GM23338 (cell line): ENCODE data around the gene MPIG6B. TPM values are rescaled to one million over a fixed set of nuclear protein-coding genes. Genes with fewer than 3 reads are reported as not detected.

Experiments
- ATAC-seq: fragments of 200-7000 bp; cut with Tn5 transposase; 3 replicates; pipeline ENCODE4 v1.9.1; 2020
- DNase-seq: peaks from one replicate; pipeline ENCODE4 v3.0.0-alpha.2; 2015; ENCODE audit warnings: low spot score
- H2AFZ ChIP-seq: fragments of 200-600 bp; sonication (generic); 2 replicates; pipeline ENCODE4 v1.8.0; 2016; ENCODE audit warnings: antibody characterized with exemption, mild to moderate bottlenecking, moderate library complexity
- H3F3A ChIP-seq: fragments of 200-600 bp; sonication (generic); replicated peaks from 2 replicates; pipeline ENCODE4 v1.8.0; 2017; ENCODE audit warnings: antibody characterized with exemption, mixed run types, low read depth
- H3K27ac ChIP-seq: fragments of 200-600 bp; sonication (generic); 2 replicates; pipeline ENCODE4 v1.6.1; 2016; ENCODE audit warnings: low read depth
- H3K27me3 ChIP-seq: fragments of 200-600 bp; sonication (generic); 2 replicates; pipeline ENCODE4 v1.8.0; 2016; ENCODE audit warnings: mild to moderate bottlenecking, mixed run types, moderate library complexity; ENCODE audit not compliant: insufficient read depth
- H3K36me3 ChIP-seq: fragments of 200-600 bp; sonication (generic); 2 replicates; pipeline ENCODE4 v1.8.0; 2016; ENCODE audit warnings: mild to moderate bottlenecking; ENCODE audit not compliant: insufficient read depth
- H3K4me1 ChIP-seq: fragments of 200-600 bp; sonication (generic); 2 replicates; pipeline ENCODE4 v1.8.0; 2016; ENCODE audit warnings: mild to moderate bottlenecking, moderate library complexity; ENCODE audit not compliant: insufficient read depth
- H3K4me2 ChIP-seq: fragments of 200-600 bp; sonication (generic); 2 replicates; pipeline ENCODE4 v1.7.1; 2017; ENCODE audit warnings: mixed run types
- H3K4me3 ChIP-seq: fragments of 200-600 bp; sonication (generic); 2 replicates; pipeline ENCODE4 v1.6.1; 2016; ENCODE audit warnings: mixed run types
- H3K79me2 ChIP-seq: fragments of 200-600 bp; sonication (generic); replicated peaks from 2 replicates; pipeline ENCODE4 v1.8.0; 2017; ENCODE audit warnings: mild to moderate bottlenecking; ENCODE audit not compliant: insufficient read depth
- H3K9me2 ChIP-seq: fragments of 200-600 bp; sonication (generic); 2 replicates; pipeline ENCODE4 v1.8.0; 2017; ENCODE audit not compliant: insufficient read depth
- H4K20me1 ChIP-seq: fragments of 200-600 bp; sonication (generic); replicated peaks from 2 replicates; pipeline ENCODE4 v1.8.0; 2017; ENCODE audit warnings: mild to moderate bottlenecking; ENCODE audit not compliant: insufficient read depth
- H3K27ac Mint-ChIP-seq: 2 replicates; pipeline ENCODE4 v1.8.0; 2020; ENCODE audit warnings: inconsistent platforms, mild to moderate bottlenecking, moderate library complexity, mixed read lengths
- H3K27me3 Mint-ChIP-seq: 3 replicates; pipeline ENCODE4 v1.8.0; 2022; ENCODE audit warnings: low read depth, mild to moderate bottlenecking, moderate library complexity, mixed read lengths, inconsistent platforms; ENCODE audit not compliant: insufficient read depth, poor library complexity
- H3K36me3 Mint-ChIP-seq: 3 replicates; pipeline ENCODE4 v1.8.0; 2021; ENCODE audit warnings: low read depth, mild to moderate bottlenecking, inconsistent platforms, moderate library complexity, mixed read lengths
- H3K4me1 Mint-ChIP-seq: 3 replicates; pipeline ENCODE4 v1.8.0; 2020; ENCODE audit warnings: mild to moderate bottlenecking, inconsistent platforms, mixed read lengths
- H3K4me3 Mint-ChIP-seq: 3 replicates; pipeline ENCODE4 v1.8.0; 2021; ENCODE audit warnings: moderate library complexity, mild to moderate bottlenecking, inconsistent platforms, mixed read lengths
- H3K9me3 Mint-ChIP-seq: 3 replicates; pipeline ENCODE4 v1.8.0; 2020; ENCODE audit warnings: moderate library complexity, mild to moderate bottlenecking, inconsistent platforms, mixed read lengths
- EZH2 ChIP-seq: fragments of 200-600 bp; sonication (generic); IDR thresholded peaks from one replicate; pipeline ENCODE4 v1.8.0; 2017; ENCODE audit warnings: antibody characterized with exemption, mild to moderate bottlenecking, low read depth; ENCODE audit not compliant: unreplicated experiment
- EZH2phosphoT487 ChIP-seq: fragments of 200-600 bp; sonication (generic); IDR thresholded peaks from one replicate; pipeline ENCODE4 v1.8.1; 2018; ENCODE audit warnings: antibody characterized with exemption; ENCODE audit not compliant: unreplicated experiment
- JUNB ChIP-seq: IDR thresholded peaks from one replicate; pipeline ENCODE4 v1.6.1; 2016; ENCODE audit warnings: antibody characterized with exemption; ENCODE audit not compliant: unreplicated experiment
- NANOG ChIP-seq: IDR thresholded peaks from 2 replicates; pipeline ENCODE4 v1.6.1; 2016; ENCODE audit warnings: antibody characterized with exemption, borderline replicate concordance
- POLR2AphosphoS5 ChIP-seq: IDR thresholded peaks from 2 replicates; pipeline ENCODE4 v1.6.1; 2016; ENCODE audit warnings: antibody characterized with exemption, low read depth
- STAT1 ChIP-seq: IDR thresholded peaks from one replicate; pipeline ENCODE4 v1.6.1; 2016; ENCODE audit warnings: antibody characterized with exemption; ENCODE audit not compliant: unreplicated experiment
- ZNF114 ChIP-seq: fragments of 250-450 bp; sonication (Bioruptor Pico); IDR thresholded peaks from 2 replicates; pipeline ENCODE4 v1.5.0; 2020; ENCODE audit warnings: mild to moderate bottlenecking, moderate library complexity
- ZNF331 ChIP-seq: fragments of 250-450 bp; sonication (Bioruptor Pico); IDR thresholded peaks from 2 replicates; pipeline ENCODE4 v1.5.0; 2020; ENCODE audit warnings: low read depth, mild to moderate bottlenecking, moderate library complexity
- ZNF462 ChIP-seq: fragments of 250-450 bp; sonication (Bioruptor Pico); IDR thresholded peaks from 2 replicates; pipeline ENCODE4 v1.5.0; 2020; ENCODE audit warnings: mild to moderate bottlenecking, moderate library complexity
- polyA plus RNA-seq: library from polyadenylated mRNA; unstranded; fragments of >200 nt; fragmentation: Nextera tagmentation; extraction: Ambion mirVana; gene quantifications from 2 replicates; pipeline ENCODE4 v1.2.1, GENCODE V29; 2016
- total RNA-seq: library from RNA; depleted of rRNA; stranded (reverse); fragments of >200 nt; shearing (Covaris generic); gene quantifications from 2 replicates; pipeline ENCODE4 v1.2.3, GENCODE V29; 2014
- TF ChIP-seq, protein P1 (sequence below), 2 experiments: fragments of 200-600 bp in 1 of 2; sonication (generic) in 1 of 2; conservative IDR thresholded peaks; 2 replicates each; pipeline versions ENCODE4 v1.5.1 to v1.6.1; 2016 to 2017; ENCODE audit warnings: antibody characterized with exemption in 2 of 2, low read depth in 2 of 2, mild to moderate bottlenecking in 2 of 2, moderate library complexity in 1 of 2
- TF ChIP-seq, protein P2 (sequence below): IDR thresholded peaks from one replicate; pipeline ENCODE4 v1.6.1; 2018; ENCODE audit warnings: antibody characterized with exemption; ENCODE audit not compliant: unreplicated experiment
- TF ChIP-seq, protein P3 (sequence below): IDR thresholded peaks from 2 replicates; pipeline ENCODE4 v1.6.1; 2016; ENCODE audit warnings: antibody characterized with exemption

MPIG6B gene
- total and polyA plus RNA-seq, 2 experiments from 2014 or later = 0.13 TPM; not detected in 1

- H4K20me1 ChIP-seq = no peaks in the 10 kb centered on the region
- Mint-ChIP-seq H3K4me1 (no peaks in the 10 kb centered on the region; the same call in 2 of the 3 replicates), H3K4me3 (no peak overlapping the region), H3K27ac (no peak overlapping the region), H3K9me3 (no peaks in the 10 kb centered on the region), H3K36me3 (peaks cover 21% of the 10 kb centered on the region), H3K27me3 (peaks cover 3% of the 10 kb centered on the region)
- no peaks in the 10 kb centered on the region for H3F3A ChIP-seq
- H3K27me3 ChIP-seq = no peaks in the 10 kb centered on the region
- no peak overlapping the region for H2AFZ ChIP-seq
- H3K4me2 ChIP-seq = no peak overlapping the region
- TF ChIP-seq NANOG (no peak), POLR2AphosphoS5 (no peak), ZNF114 (no peak), JUNB (no peak), EZH2 (no peak), ZNF331 (CRISPR knock-in tag) (no peak), STAT1 (no peak), EZH2phosphoT487 (no peak), ZNF462 (CRISPR knock-in tag) (no peak)
- TF ChIP-seq, protein P1, sequence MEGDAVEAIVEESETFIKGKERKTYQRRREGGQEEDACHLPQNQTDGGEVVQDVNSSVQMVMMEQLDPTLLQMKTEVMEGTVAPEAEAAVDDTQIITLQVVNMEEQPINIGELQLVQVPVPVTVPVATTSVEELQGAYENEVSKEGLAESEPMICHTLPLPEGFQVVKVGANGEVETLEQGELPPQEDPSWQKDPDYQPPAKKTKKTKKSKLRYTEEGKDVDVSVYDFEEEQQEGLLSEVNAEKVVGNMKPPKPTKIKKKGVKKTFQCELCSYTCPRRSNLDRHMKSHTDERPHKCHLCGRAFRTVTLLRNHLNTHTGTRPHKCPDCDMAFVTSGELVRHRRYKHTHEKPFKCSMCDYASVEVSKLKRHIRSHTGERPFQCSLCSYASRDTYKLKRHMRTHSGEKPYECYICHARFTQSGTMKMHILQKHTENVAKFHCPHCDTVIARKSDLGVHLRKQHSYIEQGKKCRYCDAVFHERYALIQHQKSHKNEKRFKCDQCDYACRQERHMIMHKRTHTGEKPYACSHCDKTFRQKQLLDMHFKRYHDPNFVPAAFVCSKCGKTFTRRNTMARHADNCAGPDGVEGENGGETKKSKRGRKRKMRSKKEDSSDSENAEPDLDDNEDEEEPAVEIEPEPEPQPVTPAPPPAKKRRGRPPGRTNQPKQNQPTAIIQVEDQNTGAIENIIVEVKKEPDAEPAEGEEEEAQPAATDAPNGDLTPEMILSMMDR (conservative IDR thresholded peaks at IDR 0.05; ENCODE audit: low read depth in 2 of 2) = no peak
- TF ChIP-seq, protein P2, sequence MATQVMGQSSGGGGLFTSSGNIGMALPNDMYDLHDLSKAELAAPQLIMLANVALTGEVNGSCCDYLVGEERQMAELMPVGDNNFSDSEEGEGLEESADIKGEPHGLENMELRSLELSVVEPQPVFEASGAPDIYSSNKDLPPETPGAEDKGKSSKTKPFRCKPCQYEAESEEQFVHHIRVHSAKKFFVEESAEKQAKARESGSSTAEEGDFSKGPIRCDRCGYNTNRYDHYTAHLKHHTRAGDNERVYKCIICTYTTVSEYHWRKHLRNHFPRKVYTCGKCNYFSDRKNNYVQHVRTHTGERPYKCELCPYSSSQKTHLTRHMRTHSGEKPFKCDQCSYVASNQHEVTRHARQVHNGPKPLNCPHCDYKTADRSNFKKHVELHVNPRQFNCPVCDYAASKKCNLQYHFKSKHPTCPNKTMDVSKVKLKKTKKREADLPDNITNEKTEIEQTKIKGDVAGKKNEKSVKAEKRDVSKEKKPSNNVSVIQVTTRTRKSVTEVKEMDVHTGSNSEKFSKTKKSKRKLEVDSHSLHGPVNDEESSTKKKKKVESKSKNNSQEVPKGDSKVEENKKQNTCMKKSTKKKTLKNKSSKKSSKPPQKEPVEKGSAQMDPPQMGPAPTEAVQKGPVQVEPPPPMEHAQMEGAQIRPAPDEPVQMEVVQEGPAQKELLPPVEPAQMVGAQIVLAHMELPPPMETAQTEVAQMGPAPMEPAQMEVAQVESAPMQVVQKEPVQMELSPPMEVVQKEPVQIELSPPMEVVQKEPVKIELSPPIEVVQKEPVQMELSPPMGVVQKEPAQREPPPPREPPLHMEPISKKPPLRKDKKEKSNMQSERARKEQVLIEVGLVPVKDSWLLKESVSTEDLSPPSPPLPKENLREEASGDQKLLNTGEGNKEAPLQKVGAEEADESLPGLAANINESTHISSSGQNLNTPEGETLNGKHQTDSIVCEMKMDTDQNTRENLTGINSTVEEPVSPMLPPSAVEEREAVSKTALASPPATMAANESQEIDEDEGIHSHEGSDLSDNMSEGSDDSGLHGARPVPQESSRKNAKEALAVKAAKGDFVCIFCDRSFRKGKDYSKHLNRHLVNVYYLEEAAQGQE = no peak
- TF ChIP-seq, protein P3, sequence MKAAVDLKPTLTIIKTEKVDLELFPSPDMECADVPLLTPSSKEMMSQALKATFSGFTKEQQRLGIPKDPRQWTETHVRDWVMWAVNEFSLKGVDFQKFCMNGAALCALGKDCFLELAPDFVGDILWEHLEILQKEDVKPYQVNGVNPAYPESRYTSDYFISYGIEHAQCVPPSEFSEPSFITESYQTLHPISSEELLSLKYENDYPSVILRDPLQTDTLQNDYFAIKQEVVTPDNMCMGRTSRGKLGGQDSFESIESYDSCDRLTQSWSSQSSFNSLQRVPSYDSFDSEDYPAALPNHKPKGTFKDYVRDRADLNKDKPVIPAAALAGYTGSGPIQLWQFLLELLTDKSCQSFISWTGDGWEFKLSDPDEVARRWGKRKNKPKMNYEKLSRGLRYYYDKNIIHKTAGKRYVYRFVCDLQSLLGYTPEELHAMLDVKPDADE = no peak
- H3K9me2 ChIP-seq = no peaks in the 10 kb centered on the region
- H3K79me2 ChIP-seq = no peaks in the 10 kb centered on the region
- H3K27ac ChIP-seq = no peak overlapping the region
- no peak overlapping the region for H3K4me3 ChIP-seq
- H3K4me1 ChIP-seq = no peaks in the 10 kb centered on the region
- H3K36me3 ChIP-seq = peaks cover 6% of the 10 kb centered on the region; the same call in 1 of the 2 replicates
- DNase-seq (no peak), ATAC-seq (no peak)
These were observed 32.1 kb upstream of the MPIG6B start for GRCh38 chr6:31691078-31691463.
